ENCODE measurements around the gene CDKN1C. TPM values are rescaled to one million over a fixed set of nuclear protein-coding genes. Genes with fewer than 3 reads are reported as not detected.

CDKN1C gene
- total RNA-seq, 4 donors from 2014 or later, result 14.3 to 50.9 (median 37.3) TPM

- Histone ChIP-seq H3K4me1 (peaks cover 17% of the 10 kb centered on the region), H3K36me3 (no peaks in the 10 kb centered on the region), H3K9me3 (no peaks in the 10 kb centered on the region), H3K4me3 (no peak overlapping the region), H3K27ac (no peak overlapping the region), H3K27me3 (peaks cover 61% of the 10 kb centered on the region)
- TF ChIP-seq POLR2A (IDR thresholded peaks at IDR 0.05), result no peak
- WGBS, result 73% methylated on average over 25 of the region's 25 CpGs
- no peak for DNase-seq (ENCODE audit: low spot score in 2 of 2)
These were observed 17.7 kb downstream of the CDKN1C start for GRCh38 chr11:2867722-2868505.

GRCh38 chr11:2867142-2867541 lies 18.4 kb downstream of the CDKN1C start:
- H3K27me3 ChIP-seq, result peaks cover 69% of the 10 kb centered on the region
- DNase-seq (ENCODE audit: low spot score in 2 of 2), result no peak
- H3K36me3 ChIP-seq, result no peaks in the 10 kb centered on the region
- TF ChIP-seq EP300 (IDR thresholded peaks at IDR 0.05), result no peak
- no peak for TF ChIP-seq CTCF (IDR thresholded peaks at IDR 0.05)
- no peak for TF ChIP-seq POLR2A (IDR thresholded peaks at IDR 0.05)
- TF ChIP-seq POLR2AphosphoS5 (IDR thresholded peaks at IDR 0.05), result no peak
- peaks cover 25% of the 10 kb centered on the region for H3K4me1 ChIP-seq
- H3K9me3 ChIP-seq, result no peaks in the 10 kb centered on the region
- no peak overlapping the region for H3K27ac ChIP-seq
- H3K4me3 ChIP-seq, result no peak overlapping the region
- 58% methylated on average over 3 of the region's 5 CpGs for WGBS

- Histone ChIP-seq H3K27me3 (peaks cover 71% of the 10 kb centered on the region), H3K9me3 (no peaks in the 10 kb centered on the region), H3K4me3 (no peak overlapping the region), H3K36me3 (no peaks in the 10 kb centered on the region), H3K27ac (no peak overlapping the region), H3K4me1 (peaks cover 25% of the 10 kb centered on the region)
- 87% methylated on average over 11 of the region's 11 CpGs for WGBS
- no peak for TF ChIP-seq CTCF (IDR thresholded peaks at IDR 0.05)
- TF ChIP-seq POLR2AphosphoS5 (IDR thresholded peaks at IDR 0.05), result no peak
- TF ChIP-seq POLR2A (IDR thresholded peaks at IDR 0.05), result no peak
- no peak for TF ChIP-seq EP300 (IDR thresholded peaks at IDR 0.05)
- no peak for DNase-seq (ENCODE audit: low spot score in 2 of 2)
These were observed 19.5 kb downstream of the CDKN1C start for GRCh38 chr11:2865922-2866577.

GRCh38 chr11:2864901-2865300 lies 20.7 kb downstream of the CDKN1C start:
- H3K27me3 ChIP-seq, result peaks cover 62% of the 10 kb centered on the region
- no peak overlapping the region for H3K27ac ChIP-seq
- DNase-seq (ENCODE audit: low spot score in 2 of 2), result no peak
- H3K4me3 ChIP-seq, result no peak overlapping the region
- TF ChIP-seq EP300 (IDR thresholded peaks at IDR 0.05) (no peak), POLR2AphosphoS5 (IDR thresholded peaks at IDR 0.05) (no peak), POLR2A (IDR thresholded peaks at IDR 0.05) (no peak), CTCF (IDR thresholded peaks at IDR 0.05) (no peak)
- H3K36me3 ChIP-seq, result no peaks in the 10 kb centered on the region
- peaks cover 19% of the 10 kb centered on the region for H3K4me1 ChIP-seq
- no peaks in the 10 kb centered on the region for H3K9me3 ChIP-seq
- WGBS, result 97% methylated on average over 8 of the region's 10 CpGs

- TF ChIP-seq POLR2A (IDR thresholded peaks at IDR 0.05) (no peak), EP300 (IDR thresholded peaks at IDR 0.05) (no peak), CTCF (IDR thresholded peaks at IDR 0.05) (no peak), POLR2AphosphoS5 (IDR thresholded peaks at IDR 0.05) (no peak)
- peak overlapping the region; percentile 39 for H3K4me3 ChIP-seq
- peaks cover 12% of the 10 kb centered on the region for H3K4me1 ChIP-seq
- WGBS, result 74% methylated on average over 13 of the region's 13 CpGs
- DNase-seq (ENCODE audit: low spot score in 2 of 2), result no peak
- peaks cover 45% of the 10 kb centered on the region for H3K27me3 ChIP-seq
- no peak overlapping the region for H3K27ac ChIP-seq
- H3K9me3 ChIP-seq, result no peaks in the 10 kb centered on the region
- no peaks in the 10 kb centered on the region for H3K36me3 ChIP-seq
These were observed 22.3 kb downstream of the CDKN1C start for GRCh38 chr11:2863276-2863618.
